ENCODE measurements around the gene GREB1. TPM values are rescaled to one million over a fixed set of nuclear protein-coding genes. Genes with fewer than 3 reads are reported as not detected.

Gene GREB1
- total and polyA plus RNA-seq, 2 of the 13 experiments (the other 11 are each of a cell fraction or from before 2014, with no cell fraction given), result 31.3 to 61.2 TPM

- no peak for TF ChIP-seq ZNF512B (CRISPR knock-in tag; IDR thresholded peaks at IDR 0.05; ENCODE audit: borderline replicate concordance)
- TF ChIP-seq HNRNPL (IDR thresholded peaks at IDR 0.05; ENCODE audit: low read depth, low read length), result no peak
- TF ChIP-seq ZNF747 (CRISPR knock-in tag; IDR thresholded peaks at IDR 0.05; ENCODE audit: borderline replicate concordance), result no peak
- TF ChIP-seq ESRRA (CRISPR knock-in tag; IDR thresholded peaks at IDR 0.05; ENCODE audit: low read depth), result no peak
- TF ChIP-seq RFX1 (IDR thresholded peaks at IDR 0.05), result no peak
- TF ChIP-seq KMT2B (CRISPR knock-in tag; IDR thresholded peaks at IDR 0.05), result no peak
- TF ChIP-seq ARNT (IDR thresholded peaks at IDR 0.05), result 0 out of 2 replicates have a peak, but pooled peaks have one; percentile 63
- no peak for TF ChIP-seq NFKBIZ (CRISPR knock-in tag; IDR thresholded peaks at IDR 0.05)
- TF ChIP-seq PRMT3 (CRISPR knock-in tag; IDR thresholded peaks at IDR 0.05; ENCODE audit: borderline replicate concordance, low read depth), result no peak
- TF ChIP-seq KLF6 (CRISPR knock-in tag; IDR thresholded peaks at IDR 0.05), result no peak
- 0 out of 2 replicates have a peak, but pooled peaks have one; percentile 15 for TF ChIP-seq NONO (IDR thresholded peaks at IDR 0.05)
- no peak for TF ChIP-seq NONO (CRISPR knock-in tag; conservative IDR thresholded peaks at IDR 0.05)
- 0 out of 2 replicates have a peak, but pooled peaks have one; percentile 5 for TF ChIP-seq ZBTB34 (CRISPR knock-in tag; IDR thresholded peaks at IDR 0.05)
- TF ChIP-seq NR0B2 (CRISPR knock-in tag; IDR thresholded peaks at IDR 0.05), result no peak
- no peak for TF ChIP-seq AHDC1 (CRISPR knock-in tag; IDR thresholded peaks at IDR 0.05; ENCODE audit: borderline replicate concordance)
- TF ChIP-seq KAT7 (CRISPR knock-in tag; IDR thresholded peaks at IDR 0.05; ENCODE audit: borderline replicate concordance), result no peak
- no peak for TF ChIP-seq ZNF629 (CRISPR knock-in tag; conservative IDR thresholded peaks at IDR 0.05)
Measured at GRCh38 chr2:11514904-11515303, 18.9 kb upstream of the GREB1 start (continued).

All from HepG2 (cell line).